H9 (cell line): ENCODE measurements around the gene TDRD1. TPM values are rescaled to one million over a fixed set of nuclear protein-coding genes. Genes with fewer than 3 reads are reported as not detected.

Experiments used
- DNase-seq: peaks from one replicate; pipeline ENCODE4 v3.0.0-alpha.2; 2017
- H2AFZ ChIP-seq: one replicate; pipeline ENCODE4 v1.6.1; 2013; ENCODE audit warnings: mild to moderate bottlenecking, low read length, control low read depth, moderate library complexity
- H2AK5ac ChIP-seq: 2 replicates; pipeline ENCODE4 v1.6.1; 2013; ENCODE audit warnings: low read length, control low read depth, mixed read lengths; ENCODE audit not compliant: insufficient read length
- H2BK120ac ChIP-seq: one replicate; pipeline ENCODE4 v1.6.1; 2013; ENCODE audit warnings: low read depth, mild to moderate bottlenecking, low read length, control low read depth, inconsistent platforms; ENCODE audit not compliant: poor library complexity, severe bottlenecking
- H2BK12ac ChIP-seq: 2 replicates; pipeline ENCODE4 v1.6.1; 2013; ENCODE audit warnings: low read length, control low read depth, mixed read lengths, low read depth; ENCODE audit not compliant: insufficient read length
- H2BK15ac ChIP-seq: 2 replicates; pipeline ENCODE4 v1.6.1; 2013; ENCODE audit warnings: low read depth, low read length, control low read depth
- H2BK20ac ChIP-seq: one replicate; pipeline ENCODE4 v1.6.1; 2013; ENCODE audit warnings: low read depth, mild to moderate bottlenecking, low read length, control low read depth, inconsistent platforms; ENCODE audit not compliant: poor library complexity, severe bottlenecking
- H2BK5ac ChIP-seq: 2 replicates; pipeline ENCODE4 v1.6.1; 2013; ENCODE audit warnings: low read length, control low read depth, mixed read lengths; ENCODE audit not compliant: insufficient read length
- H3K14ac ChIP-seq: 2 replicates; pipeline ENCODE4 v1.6.1; 2013; ENCODE audit warnings: low read length, control low read depth; ENCODE audit not compliant: insufficient read depth
- H3K18ac ChIP-seq: 2 replicates; pipeline ENCODE4 v1.6.1; 2013; ENCODE audit warnings: low read depth, mild to moderate bottlenecking, mixed read lengths, low read length, control low read depth; ENCODE audit not compliant: insufficient read length
- H3K23ac ChIP-seq: 2 replicates; pipeline ENCODE4 v1.6.1; 2013; ENCODE audit warnings: low read length, control low read depth, mixed read lengths, low read depth; ENCODE audit not compliant: insufficient read length
- H3K23me2 ChIP-seq: 2 replicates; pipeline ENCODE4 v1.6.1; 2013; ENCODE audit warnings: low read depth, mild to moderate bottlenecking, mixed read lengths, low read length, control low read depth; ENCODE audit not compliant: insufficient read length, poor library complexity, severe bottlenecking
- H3K27ac ChIP-seq: 2 replicates; pipeline ENCODE4 v1.5.1; 2013; ENCODE audit warnings: low read length, control low read depth, mixed read lengths, low read depth; ENCODE audit not compliant: insufficient read length
- H3K27me3 ChIP-seq: 2 replicates; pipeline ENCODE4 v1.6.1; 2013; ENCODE audit warnings: low read length, control low read depth, inconsistent platforms; ENCODE audit not compliant: insufficient read depth
- H3K4ac ChIP-seq: 2 replicates; pipeline ENCODE4 v1.6.1; 2013; ENCODE audit warnings: low read depth, mild to moderate bottlenecking, control low read depth, inconsistent platforms, low read length, moderate library complexity
- H3K4me1 ChIP-seq: 2 replicates; pipeline ENCODE4 v1.6.1; 2013; ENCODE audit warnings: low read length, control low read depth, inconsistent platforms; ENCODE audit not compliant: insufficient read depth
- H3K4me2 ChIP-seq: 2 replicates; pipeline ENCODE4 v1.6.1; 2013; ENCODE audit warnings: low read length, control low read depth, mixed read lengths; ENCODE audit not compliant: insufficient read length, insufficient read depth
- H3K56ac ChIP-seq: 2 replicates; pipeline ENCODE4 v1.6.1; 2013; ENCODE audit warnings: low read depth, mild to moderate bottlenecking, mixed read lengths, low read length, control low read depth; ENCODE audit not compliant: insufficient read length
- H3K79me1 ChIP-seq: 2 replicates; pipeline ENCODE4 v1.6.1; 2013; ENCODE audit warnings: low read depth, mild to moderate bottlenecking, moderate library complexity, low read length, control low read depth, inconsistent platforms; ENCODE audit not compliant: insufficient read depth, poor library complexity, severe bottlenecking
- H3K79me2 ChIP-seq: 2 replicates; pipeline ENCODE4 v1.6.1; 2013; ENCODE audit warnings: low read length, control low read depth, inconsistent platforms; ENCODE audit not compliant: insufficient read depth
- H3K9ac ChIP-seq: 2 replicates; pipeline ENCODE4 v1.6.1; 2013; ENCODE audit warnings: low read length, control low read depth, mixed read lengths; ENCODE audit not compliant: insufficient read length; ENCODE audit errors: extremely low read depth
- H3K9me3 ChIP-seq: one replicate; pipeline ENCODE4 v1.6.1; 2013; ENCODE audit warnings: low read depth, low read length, inconsistent platforms; ENCODE audit not compliant: control insufficient read depth
- H3T11ph ChIP-seq: one replicate; pipeline ENCODE4 v1.6.1; 2013; ENCODE audit warnings: mild to moderate bottlenecking, low read length, control low read depth, inconsistent platforms
- H4K20me1 ChIP-seq: one replicate; pipeline ENCODE4 v1.6.1; 2013; ENCODE audit not compliant: control insufficient read depth, insufficient read length, insufficient read depth
- H4K5ac ChIP-seq: 2 replicates; pipeline ENCODE4 v1.6.1; 2013; ENCODE audit warnings: low read depth, mild to moderate bottlenecking, mixed read lengths, low read length, control low read depth; ENCODE audit not compliant: insufficient read length
- H4K8ac ChIP-seq: replicated peaks from 2 replicates; pipeline ENCODE4 v1.6.1; 2013; ENCODE audit warnings: low read length, control low read depth, mixed read lengths, low read depth; ENCODE audit not compliant: insufficient read length
- H4K91ac ChIP-seq: 2 replicates; pipeline ENCODE4 v1.6.1; 2013; ENCODE audit warnings: low read depth, mild to moderate bottlenecking, moderate library complexity, mixed read lengths, low read length, control low read depth; ENCODE audit not compliant: insufficient read length
- H3K27ac Mint-ChIP-seq, 3 experiments: 2 replicates in 2 of 3; 3 replicates in 1 of 3; pipeline ENCODE4 v1.8.0; 2020 to 2021; ENCODE audit warnings: mixed read lengths in 3 of 3, mild to moderate bottlenecking in 1 of 3, moderate library complexity in 1 of 3
- H3K27me3 Mint-ChIP-seq: 2 replicates; pipeline ENCODE4 v1.8.0; 2021; ENCODE audit warnings: low read depth, mild to moderate bottlenecking, moderate library complexity, mixed read lengths
- H3K36me3 Mint-ChIP-seq, 3 experiments: 2 replicates in 2 of 3; 3 replicates in 1 of 3; pipeline ENCODE4 v1.8.0; 2020 to 2021; ENCODE audit warnings: low read depth in 3 of 3, mixed read lengths in 3 of 3; ENCODE audit not compliant: insufficient read depth in 1 of 3
- H3K4me1 Mint-ChIP-seq, 2 experiments: 2 replicates each; pipeline ENCODE4 v1.8.0; 2020; ENCODE audit warnings: mixed read lengths in 2 of 2
- H3K4me3 Mint-ChIP-seq, 2 experiments: 2 replicates in 1 of 2; 3 replicates in 1 of 2; pipeline ENCODE4 v1.8.0; 2020 to 2021; ENCODE audit warnings: mild to moderate bottlenecking in 2 of 2, mixed read lengths in 2 of 2, moderate library complexity in 1 of 2
- H3K9me3 Mint-ChIP-seq, 2 experiments: 2 replicates in 1 of 2; 3 replicates in 1 of 2; pipeline ENCODE4 v1.8.0; 2020; ENCODE audit warnings: mild to moderate bottlenecking in 2 of 2, mixed read lengths in 2 of 2, moderate library complexity in 1 of 2
- CTCF ChIP-seq: fragments of 200-600 bp; sonication (generic); conservative IDR thresholded peaks from 3 replicates; pipeline ENCODE4 v1.8.0; 2021; ENCODE audit warnings: antibody characterized with exemption, mild to moderate bottlenecking
- WGBS: extraction: QIAGEN DNeasy Blood & Tissue Kit; methylation state at CpG from one replicate; pipeline ENCODE4 v1.1.7; 2013; ENCODE audit warnings: missing lambda C conversion rate, low lambda C conversion rate, mixed read lengths; ENCODE audit not compliant: insufficient read length; ENCODE audit errors: extremely low coverage; 5-methylcytosine and 5-hydroxymethylcytosine counted together
- total RNA-seq: library from RNA; stranded (reverse); gene quantifications from 2 replicates; pipeline ENCODE4 v1.2.1, GENCODE V29; 2021

Gene TDRD1
- total RNA-seq, 1 experiment from 2014 or later: 0.15 TPM

GRCh38 chr10:114215033-114215432 lies 35.9 kb downstream of the TDRD1 start:
- Histone ChIP-seq H3K18ac (no peak overlapping the region), H3K23ac (no peak overlapping the region), H2BK120ac (no peak overlapping the region), H2BK15ac (no peak overlapping the region), H2AK5ac (no peak overlapping the region), H3K4ac (no peak overlapping the region), H3K4me2 (no peak overlapping the region), H3K9ac (no peak overlapping the region), H3T11ph (no peak overlapping the region), H3K4me1 (no peaks in the 10 kb centered on the region), H4K5ac (no peak overlapping the region), H4K91ac (no peak overlapping the region), H3K9me3 (no peaks in the 10 kb centered on the region), H3K79me1 (no peaks in the 10 kb centered on the region), H3K27ac (no peak overlapping the region), H4K20me1 (no peaks in the 10 kb centered on the region), H3K79me2 (no peaks in the 10 kb centered on the region), H2BK12ac (no peak overlapping the region), H3K27me3 (no peaks in the 10 kb centered on the region), H2AFZ (no peak overlapping the region), H3K23me2 (no peaks in the 10 kb centered on the region), H4K8ac (no peak overlapping the region), H3K14ac (no peak overlapping the region), H2BK5ac (no peak overlapping the region), H2BK20ac (no peak overlapping the region), H3K56ac (no peak overlapping the region)
- Mint-ChIP-seq H3K4me3 (no peak overlapping the region), H3K27ac (no peak overlapping the region), H3K4me1 (no peaks in the 10 kb centered on the region), H3K27me3 (no peaks in the 10 kb centered on the region; the same call in 1 of the 2 replicates), H3K9me3 (no peaks in the 10 kb centered on the region), H3K36me3 (no peaks in the 10 kb centered on the region)
- no peak for TF ChIP-seq CTCF
- no CpG with 5 or more reads among the region's 1 CpG for WGBS
- no peak for DNase-seq
